Hypothalamus (tissue), 51 donors: Measurements from ENCODE around the gene GBGT1.

Experiments
- DNase-seq, 51 donors: peaks; one replicate each; lab custom pipeline; 2025; lab: John Stamatoyannopoulos, UW

The GBGT1 gene

DNA sequence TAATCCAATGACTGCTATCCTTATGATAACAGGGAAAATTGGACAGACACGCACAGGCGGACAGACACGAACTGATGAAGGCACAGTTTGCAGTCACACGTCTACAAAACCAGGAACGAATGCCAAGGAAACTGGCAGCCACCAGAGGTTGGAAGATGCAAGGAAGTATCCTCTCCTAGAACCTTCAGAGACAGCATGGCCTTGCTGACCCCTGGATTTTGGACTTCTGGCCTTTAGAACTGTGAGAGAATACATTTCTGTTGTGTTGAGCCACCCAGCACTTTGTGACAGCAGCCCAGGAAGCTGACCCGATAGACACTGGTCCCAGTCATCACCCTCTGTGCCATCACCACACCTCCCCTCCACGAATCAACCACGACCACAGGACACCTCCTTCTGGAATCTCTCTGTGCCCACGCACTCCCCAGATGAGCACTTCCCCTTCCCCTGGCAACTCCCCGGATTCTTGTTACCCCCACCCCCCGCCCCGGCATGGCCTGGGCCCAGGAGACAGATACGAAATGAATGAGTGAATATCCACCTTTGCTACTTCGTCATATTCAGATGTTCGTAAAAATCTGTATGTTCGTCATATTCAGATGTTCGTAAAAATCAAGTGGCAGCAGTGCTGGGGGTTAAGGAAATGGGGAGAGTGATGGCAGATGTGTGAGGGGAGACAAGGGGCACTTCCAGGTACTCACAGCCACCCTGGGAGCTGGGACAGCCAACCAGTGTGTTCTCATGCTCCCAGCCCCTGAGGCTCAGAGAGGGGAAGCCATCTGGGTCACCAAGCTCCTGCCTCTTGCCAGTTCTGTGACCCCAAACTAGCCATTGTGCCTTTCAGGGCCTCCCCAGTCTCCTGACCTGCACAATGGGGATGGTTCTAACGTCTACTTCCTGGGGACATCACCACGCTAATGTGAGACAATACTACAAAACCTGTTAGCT, 18.5 kb downstream of the GBGT1 start:
- peak in 2 of 51 donors; percentile 60 to 63 for DNase-seq

DNA sequence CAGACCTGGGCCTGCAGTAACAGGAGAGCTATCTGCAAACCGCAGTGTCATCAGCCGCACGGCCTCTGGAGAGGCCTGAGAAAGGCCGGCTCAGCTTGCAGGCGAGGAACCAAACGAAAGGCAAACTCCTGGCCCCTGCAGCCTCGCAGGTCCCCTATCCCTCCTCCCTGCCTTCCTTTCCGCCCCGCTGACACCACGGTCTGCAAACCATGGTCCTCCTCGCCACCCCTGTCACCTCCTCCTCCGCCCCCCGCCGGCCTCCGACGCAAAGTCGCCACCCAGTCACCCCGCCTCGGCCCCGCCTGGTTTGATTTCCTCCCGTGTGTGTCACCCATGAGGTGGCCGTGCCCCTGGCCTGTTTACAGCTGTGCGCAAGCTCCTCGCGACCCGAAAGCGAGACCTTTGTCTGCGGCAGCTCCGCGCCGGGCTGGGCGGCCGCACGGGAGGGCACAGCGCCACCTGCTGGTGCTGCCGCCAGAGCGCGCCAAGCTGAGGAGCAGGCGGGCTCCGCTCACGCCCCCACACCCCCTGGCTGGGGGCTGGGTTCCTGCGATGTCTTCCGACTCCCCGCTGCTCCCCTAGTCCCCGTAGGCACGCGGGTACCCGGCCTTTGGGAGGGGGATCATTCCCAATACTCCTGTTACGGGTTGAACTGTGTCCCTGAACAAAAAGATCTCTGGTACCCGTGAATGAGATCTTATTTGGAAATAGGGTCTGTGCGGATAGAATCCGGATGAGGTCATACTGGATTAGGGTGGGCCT, 19.4 kb downstream of the GBGT1 start:
- DNase-seq: peak in 46 of 51 donors; percentile 24 to 85 (median 70)

DNA sequence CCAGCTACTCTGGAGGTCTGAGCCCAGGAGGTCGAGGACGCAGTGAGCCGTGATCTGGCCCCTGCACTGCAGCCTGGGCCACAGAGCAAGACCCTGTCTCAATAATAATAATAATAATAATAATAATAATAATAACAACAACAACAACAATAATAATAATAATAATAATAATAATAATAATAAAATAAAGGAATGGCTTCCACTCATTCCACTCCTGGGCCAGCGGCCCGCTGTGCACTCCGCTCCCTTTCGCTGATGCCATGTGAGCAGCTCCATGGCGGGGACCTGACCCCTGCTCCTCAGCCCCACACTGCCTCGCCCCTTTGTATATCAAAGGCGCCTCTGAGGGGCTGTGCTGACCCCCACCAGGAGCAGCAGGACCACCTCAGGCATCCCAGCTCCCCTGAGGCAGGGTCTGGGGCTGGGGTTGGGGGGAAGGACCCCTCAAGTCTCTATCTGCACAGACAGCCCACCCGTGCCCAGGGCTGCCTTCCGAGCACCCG, 20.0 kb downstream of the GBGT1 start:
- DNase-seq: no peak

DNA sequence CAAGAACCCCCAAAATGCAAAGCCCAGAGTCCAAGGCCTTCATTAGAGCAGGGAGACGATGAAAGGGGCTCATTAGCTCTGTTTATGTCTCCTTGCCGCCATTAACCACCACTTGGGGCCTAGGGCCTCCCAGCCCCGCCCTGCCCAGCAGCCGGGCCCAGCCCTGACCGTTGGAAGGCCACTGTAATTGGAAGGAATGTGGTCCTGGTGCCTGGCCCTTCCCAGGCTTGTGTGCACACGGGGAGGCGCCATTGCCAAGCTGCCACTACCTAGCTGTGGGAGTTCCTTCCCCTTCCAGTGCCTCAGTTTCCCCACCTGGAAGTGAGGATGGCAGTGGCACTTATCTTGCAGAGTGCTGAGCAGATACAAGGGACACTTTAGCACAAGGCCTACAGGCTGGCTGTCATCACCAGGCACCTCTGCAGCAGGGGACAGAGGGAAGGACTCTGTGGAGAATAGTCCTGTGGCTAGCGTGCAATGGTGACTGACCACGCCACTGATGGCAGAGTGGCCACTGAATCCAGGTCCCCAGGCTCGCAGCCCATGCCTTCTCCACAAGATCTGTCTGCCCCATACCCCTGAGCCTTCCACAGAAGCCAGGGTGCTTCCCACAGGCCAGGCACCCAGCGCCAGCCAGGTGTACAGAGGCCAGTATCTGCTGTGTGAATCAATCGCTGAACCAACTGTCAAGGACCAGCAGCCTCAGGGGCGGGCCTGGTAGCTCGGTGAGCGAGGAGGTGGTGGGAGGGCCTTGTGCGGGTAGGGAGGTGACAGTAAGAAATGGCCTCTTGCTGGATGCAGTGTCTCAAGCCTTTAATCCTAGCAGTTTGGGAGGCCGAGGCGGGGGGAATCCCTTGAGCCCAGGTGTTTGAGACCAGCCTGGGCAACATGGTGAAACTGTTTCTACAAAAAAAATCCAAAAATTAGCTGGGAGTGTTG, 20.8 kb downstream of the GBGT1 start:
- no peak for DNase-seq

DNA sequence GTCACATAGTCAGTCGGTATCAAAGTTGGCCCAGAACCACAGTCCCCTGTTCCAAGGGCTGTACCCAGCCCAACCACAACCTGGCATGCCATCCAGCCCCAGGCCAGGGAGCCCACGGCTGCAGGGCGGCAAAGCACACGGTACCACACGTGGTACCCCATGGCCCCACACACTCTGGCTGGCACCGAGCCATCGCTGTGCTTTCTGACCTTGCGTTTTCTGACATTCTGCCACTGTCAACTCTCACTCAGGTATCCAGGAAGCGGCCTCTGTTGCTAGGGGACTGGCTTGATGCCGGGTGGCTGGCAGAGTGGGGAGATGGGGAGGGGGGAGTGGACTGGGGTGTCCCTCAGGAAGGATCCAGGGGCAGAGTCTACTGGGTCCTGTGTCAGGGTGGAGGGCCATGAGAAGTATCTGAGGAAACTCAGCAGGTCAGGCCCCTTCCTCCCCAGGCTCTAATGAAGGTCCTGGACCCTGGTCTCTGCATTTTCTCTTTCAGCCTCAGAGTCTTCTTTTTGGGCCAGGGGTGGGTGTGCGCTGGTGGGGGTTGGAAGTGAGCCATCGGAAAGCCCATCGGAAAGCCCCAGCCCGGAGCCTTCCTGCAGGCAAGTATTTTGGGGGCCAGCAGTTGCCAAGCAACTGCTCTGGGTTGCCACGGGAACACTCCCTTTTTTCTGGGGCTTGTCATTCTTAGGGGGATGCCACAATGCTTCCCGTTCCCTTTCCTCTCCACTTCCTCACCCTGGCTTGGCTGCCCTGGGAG, 21.7 kb downstream of the GBGT1 start:
- peak in 22 of 51 donors; percentile 24 to 70 (median 48) for DNase-seq

DNA sequence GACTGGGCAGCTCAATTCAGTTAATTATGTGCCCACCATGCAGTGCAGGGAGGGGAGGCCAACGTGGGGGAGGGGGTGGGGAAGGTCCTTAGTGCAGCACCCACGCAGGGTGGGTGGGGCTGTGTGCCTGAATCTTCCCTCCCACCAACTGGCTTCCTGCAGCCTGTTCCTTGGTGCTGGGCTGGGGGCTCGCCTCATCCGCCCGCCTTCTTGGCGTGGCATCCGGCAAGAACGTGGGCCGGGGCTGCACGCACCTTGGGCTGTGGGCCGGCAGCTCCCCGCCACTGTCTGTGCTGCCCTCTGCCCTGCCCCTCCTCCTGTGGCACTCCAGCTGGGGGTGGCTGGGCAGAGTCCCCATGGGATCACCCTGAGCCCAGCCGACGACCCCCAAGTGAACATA, 23.1 kb downstream of the GBGT1 start:
- DNase-seq: no peak

DNA sequence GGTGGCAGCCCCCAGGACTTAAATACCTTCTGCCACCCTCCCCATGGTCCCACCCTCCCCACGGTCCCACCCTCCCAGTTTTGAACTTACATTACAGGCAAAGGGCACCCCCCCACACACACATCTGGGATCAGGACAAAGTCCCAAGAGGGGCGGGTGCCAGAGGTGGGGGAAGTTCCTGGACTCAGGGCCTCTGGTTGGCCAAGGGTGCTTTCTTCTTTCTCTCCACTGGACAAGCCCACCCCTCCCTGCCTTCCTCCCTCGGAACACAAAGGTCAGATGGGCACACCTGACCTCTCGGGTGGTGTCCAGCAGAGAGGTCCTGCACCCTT, 23.6 kb downstream of the GBGT1 start:
- DNase-seq: no peak

DNA sequence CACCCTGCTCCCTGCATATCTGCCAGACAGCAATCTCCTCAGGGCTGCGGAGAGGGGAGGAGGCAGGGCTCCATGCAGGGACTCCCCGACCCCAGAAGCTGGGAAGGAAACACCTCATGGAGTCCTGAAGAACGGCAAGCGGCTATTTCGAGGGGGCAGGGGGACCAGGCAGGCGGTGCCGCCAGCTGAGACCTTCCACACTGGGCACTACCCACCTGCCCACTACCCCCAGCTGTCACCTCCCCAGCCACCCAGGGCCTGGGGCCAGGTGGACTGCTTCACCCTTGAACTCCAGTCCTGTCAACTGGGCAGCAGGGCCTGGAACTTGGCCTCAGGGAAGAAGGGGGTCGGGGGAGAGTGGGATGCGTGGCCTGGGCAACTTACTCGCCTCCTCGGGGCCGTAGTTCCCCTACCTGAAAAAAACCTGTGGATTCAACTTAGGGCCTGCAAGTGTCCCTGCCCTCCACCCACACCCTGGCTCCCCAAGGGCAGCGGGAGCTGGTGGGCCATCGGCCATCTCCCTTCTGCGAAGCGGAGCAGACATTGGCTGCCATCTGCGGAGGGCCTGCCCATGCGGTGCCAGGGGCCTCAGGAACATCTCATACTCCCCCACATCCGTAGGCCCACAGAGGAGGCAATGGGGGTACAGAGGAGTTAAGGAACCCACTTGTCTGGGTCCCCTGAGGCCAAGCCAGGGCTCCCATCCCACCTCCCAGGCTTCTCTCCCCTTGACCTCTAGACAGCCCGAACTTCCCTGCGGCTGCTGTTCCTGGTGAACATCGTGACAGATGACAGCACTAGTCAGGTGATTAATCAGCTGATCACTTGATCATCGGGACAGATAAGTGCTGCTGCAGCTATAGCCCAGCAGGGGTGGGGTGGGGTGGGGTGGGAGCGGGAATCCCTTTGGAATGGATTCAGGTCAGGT, 24.2 kb downstream of the GBGT1 start:
- DNase-seq: peak in 10 of 51 donors; percentile 16 to 48 (median 32)

DNA sequence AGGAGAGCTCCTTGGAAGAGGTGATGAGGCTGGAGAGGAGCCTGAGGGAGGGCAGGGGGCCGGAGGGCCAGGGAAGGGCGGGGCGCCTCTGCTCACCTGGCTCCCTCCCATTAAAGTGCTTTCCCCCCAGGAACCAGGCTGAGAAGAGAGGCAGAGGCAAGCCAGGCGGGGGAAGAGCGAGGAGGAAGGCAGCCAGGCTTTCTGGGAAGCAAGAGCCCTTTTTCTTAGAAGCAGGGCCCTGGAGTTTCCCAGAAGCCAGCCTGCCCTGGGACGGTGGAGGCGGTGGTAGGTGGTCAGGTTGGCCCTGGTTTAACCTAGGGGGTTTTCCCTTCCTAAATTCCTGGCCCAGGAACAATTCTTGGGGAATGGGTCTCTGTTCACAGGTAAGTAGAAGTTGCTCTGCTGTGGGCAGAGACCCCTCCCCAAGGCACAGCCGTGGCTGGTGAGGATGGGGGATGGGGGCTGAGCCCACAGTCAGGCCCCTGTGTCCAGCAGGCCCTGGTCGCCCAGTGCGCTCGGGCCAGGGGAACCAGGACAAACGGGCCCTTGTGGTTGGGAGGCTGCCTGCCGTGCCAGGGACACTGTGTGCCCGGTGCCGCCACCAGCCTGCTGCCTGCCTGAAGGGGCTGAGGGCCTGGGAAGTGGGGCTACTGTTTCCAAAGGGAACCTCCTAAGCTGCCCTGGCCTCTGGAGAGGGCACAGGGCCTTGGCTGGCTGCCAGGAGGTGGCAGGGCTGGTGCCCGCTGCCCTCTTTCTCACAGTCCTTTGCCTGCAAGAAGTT, 26.1 kb downstream of the GBGT1 start:
- DNase-seq: peak in 48 of 51 donors; percentile 49 to 98 (median 86)

DNA sequence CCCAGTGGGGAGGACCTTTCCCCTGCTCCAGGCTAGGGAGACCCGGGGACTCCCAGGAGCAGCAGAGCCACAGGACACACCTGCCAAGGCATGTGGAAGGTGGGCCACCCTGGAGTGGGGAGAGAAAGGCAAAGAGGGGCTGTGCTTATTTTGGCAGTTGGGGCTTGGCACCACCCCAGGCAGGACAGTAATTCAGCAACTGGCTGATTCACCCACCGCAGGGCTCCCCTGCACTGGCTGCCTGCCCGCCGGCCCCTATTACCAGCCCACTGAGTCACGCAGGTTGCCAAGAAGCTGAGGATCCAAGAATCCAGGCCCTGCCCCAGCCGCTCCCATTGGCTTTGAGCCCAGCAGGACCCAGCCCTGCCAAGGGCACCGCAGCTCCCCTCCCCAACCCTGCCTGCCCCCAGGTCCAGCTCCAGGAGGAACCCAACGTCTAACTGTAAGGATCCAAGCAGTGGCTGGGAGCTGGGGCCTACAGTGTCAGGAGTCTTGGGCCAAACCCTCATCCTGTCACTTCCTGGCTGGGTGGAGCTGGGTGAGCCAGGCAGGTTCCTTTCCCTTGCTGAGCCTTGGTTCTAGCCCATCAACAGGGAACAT, 28.5 kb downstream of the GBGT1 start:
- peak in 26 of 51 donors; percentile 24 to 84 (median 50) for DNase-seq

DNA sequence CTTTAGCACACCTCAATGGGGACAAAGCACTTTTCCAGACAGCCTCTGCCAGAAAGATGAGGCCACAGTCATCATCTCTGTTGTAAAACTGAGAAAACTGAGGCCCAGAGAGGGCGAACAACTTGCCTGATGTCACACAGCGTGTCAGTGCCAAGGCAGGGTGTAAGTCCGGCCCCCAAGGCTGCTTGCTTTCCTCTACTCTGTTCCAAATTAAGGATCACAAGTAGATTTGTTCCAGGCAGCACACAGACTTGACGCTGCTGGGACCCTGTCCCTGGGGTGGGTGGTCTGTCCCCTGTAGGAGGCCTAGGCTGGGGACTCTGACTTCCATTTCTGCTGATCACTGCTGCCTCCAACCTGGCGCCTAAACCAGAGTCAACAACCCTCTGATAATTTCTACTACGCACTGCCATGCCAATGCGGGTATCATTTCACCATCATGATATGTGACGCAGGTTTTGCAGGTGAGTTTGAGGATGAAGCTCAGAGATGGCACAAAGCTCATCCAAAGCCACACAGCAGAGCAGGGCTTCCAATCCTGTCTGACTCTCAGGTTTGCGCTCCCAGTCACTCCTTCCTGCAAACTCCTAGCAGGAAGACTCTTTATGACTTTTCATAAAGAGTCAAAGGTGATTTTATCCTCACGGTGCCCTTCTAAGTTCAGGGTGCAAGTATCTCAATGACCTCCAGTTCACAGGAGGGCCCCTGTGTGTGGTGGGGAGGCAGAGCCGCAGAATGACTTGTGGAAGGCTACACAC, 29.1 kb downstream of the GBGT1 start:
- no peak for DNase-seq

DNA sequence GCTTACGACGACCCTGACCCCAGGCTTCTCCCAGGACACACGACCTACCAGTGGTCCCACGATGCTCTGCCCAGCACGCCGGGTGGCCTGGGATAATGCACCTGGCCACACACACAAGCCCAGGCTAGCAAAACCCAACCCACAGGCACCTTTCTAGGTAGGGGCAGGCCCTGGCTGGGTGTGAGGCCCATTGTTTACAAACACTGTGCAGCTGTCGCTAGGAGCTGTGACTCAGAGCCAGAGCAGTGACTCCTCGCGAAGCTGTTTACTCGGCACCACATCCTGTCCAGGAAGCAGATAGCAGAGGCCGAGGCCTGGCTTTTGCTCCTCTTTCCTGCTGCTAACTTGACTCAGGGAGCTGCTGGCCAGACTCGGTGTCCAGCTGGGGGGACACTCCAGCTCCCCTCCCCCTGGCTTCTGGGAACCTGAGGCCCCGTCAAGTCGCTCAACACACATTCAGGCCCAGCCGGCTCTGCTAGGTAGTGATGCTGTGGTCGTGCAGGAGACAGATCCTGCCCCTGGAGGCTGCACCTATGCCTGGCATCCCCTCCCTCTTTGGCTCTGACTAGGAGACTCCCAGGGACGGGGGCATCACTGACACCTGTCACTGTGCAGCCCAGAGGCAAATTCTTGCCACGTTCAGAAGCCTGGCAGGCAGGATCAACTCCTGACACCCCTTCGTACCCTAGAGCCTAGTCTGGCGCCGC, 29.9 kb downstream of the GBGT1 start:
- peak in 40 of 51 donors; percentile 41 to 89 (median 76) for DNase-seq

DNA sequence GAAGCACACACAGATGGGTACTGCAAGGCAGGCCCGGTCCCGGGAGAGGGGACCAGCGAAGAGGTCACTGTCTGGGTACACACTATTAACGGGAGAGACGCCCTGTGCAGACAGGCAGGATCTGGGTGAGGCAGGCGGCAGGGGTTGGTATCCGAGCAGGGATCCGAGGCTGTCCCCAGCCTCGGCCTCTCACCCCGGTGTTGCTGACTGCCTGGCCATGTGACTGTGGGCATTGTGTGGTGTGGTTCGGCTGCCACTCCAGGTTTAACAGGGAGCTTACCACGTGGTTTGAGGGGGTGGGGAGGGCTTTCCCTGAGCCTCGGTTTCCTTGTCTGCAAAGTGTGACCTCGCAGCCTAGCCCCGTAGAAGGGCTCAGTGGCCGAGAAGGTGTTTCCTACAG, 31.5 kb downstream of the GBGT1 start:
- DNase-seq: peak in 14 of 51 donors; percentile 23 to 50 (median 40)

DNA sequence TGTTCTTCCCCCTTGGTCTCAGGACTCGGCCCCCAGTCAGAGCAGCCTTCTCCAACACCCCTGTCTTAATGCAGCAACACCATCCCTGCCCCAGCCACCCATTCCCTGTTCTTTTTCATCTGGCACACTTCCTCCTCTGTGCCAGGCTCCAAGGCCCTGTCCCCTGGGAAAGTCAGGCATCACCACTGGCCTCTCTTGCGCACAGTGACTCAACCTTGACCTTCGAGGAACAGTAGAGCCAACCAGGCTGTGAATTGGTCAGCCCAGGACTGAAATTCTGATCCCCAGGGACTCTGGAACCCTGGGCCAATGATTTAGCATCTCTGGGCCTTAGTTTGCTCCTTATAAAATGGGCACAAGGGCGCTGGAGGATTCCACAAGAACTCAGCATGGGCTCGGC, 32.2 kb downstream of the GBGT1 start:
- DNase-seq: no peak

DNA sequence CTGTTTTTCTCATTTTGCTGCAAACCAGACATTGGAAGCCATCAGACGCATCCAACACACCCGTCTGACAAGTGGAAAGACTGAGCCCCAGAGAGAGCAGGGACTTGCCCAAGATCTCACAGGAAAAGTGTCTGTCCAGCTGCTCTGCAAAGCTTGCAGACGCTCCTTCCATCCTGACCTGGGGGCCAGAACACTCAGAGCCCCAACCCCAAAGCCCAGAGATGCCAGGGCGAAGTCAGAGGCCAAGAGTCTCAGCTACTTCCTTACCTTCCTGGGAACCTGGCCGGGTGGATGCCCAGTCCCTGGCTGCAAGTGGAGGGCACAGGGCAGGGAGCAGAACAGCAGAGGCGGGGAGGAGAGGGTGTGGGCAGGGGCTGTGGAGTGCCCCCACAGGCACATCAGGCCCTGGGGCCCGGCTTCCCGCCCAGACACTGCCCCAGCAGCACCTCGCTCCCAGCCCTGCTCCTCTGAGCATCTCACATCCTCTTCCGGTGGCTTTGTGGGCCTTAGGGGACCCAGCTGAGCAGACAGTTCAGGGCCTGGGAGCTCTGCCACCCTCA, 32.9 kb downstream of the GBGT1 start:
- no peak for DNase-seq
